Vagina (tissue), 2 donors: ENCODE measurements around the gene DKK3.

Source experiments
- POLR2A ChIP-seq, 2 donors: fragments of 450-650 bp; IDR thresholded peaks; one replicate each; pipeline ENCODE4 v1.6.1; 2017; ENCODE audit warnings: antibody characterized with exemption in 2 of 2, mild to moderate bottlenecking in 2 of 2, moderate library complexity in 2 of 2
- POLR2AphosphoS5 ChIP-seq, 2 donors: sonication (generic); formaldehyde crosslinking; IDR thresholded peaks; one replicate each; pipeline ENCODE4 v1.9.0; 2017; ENCODE audit warnings: antibody characterized with exemption in 2 of 2, mild to moderate bottlenecking in 2 of 2, low read depth in 1 of 2; ENCODE audit not compliant: insufficient read depth in 1 of 2
- TF ChIP-seq, protein P1 (sequence below), 3 experiments: fragments of 450-650 bp in 2 of 3; fragments of 200-600 bp in 1 of 3; sonication (generic) in 1 of 3; IDR thresholded peaks; one replicate each; pipeline ENCODE4 v1.5.1; 2017 to 2019; ENCODE audit warnings: antibody characterized with exemption in 3 of 3, mild to moderate bottlenecking in 2 of 3, moderate library complexity in 2 of 3

DNA sequence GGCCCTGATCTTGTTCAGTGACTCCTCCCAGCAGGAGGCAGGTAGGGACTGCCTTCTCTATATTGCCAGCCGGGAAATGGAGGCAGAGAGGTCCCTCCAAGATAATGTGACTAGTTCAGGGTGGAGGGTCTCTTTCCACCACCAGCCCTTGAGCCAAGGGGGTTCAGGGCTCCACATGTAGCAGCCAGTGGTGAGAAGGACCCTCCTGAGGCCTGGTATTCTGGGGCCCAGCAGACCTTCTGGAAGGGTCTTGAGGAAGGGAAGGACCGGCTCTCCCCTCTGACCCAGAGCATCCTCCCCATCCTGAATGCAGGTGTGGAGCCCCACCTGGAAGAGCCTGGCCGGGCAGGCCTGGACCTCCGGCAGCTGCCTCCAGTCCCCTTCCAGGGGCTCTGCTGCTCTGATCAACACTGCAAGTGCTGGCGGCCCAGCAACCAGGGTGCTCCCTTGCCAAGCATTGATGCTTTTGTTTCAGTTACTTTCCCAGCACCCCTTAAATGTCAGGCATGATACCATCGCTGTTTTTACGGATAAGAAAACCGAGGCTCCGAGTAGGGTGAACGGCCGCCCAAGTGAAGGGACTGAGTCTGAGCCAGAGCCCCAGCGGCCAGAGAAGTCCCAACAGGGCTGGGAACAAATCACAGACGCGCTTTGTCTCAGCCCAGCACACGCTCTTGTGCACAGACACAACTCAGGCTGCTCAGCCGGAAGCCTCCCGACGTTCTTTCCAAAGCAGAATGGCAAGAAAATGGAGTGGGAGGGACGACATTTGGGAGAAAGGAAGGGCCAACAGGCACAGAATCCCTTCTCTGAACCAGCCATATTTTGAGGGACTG is 38.8 kb downstream of the DKK3 start:
- TF ChIP-seq, protein P1, sequence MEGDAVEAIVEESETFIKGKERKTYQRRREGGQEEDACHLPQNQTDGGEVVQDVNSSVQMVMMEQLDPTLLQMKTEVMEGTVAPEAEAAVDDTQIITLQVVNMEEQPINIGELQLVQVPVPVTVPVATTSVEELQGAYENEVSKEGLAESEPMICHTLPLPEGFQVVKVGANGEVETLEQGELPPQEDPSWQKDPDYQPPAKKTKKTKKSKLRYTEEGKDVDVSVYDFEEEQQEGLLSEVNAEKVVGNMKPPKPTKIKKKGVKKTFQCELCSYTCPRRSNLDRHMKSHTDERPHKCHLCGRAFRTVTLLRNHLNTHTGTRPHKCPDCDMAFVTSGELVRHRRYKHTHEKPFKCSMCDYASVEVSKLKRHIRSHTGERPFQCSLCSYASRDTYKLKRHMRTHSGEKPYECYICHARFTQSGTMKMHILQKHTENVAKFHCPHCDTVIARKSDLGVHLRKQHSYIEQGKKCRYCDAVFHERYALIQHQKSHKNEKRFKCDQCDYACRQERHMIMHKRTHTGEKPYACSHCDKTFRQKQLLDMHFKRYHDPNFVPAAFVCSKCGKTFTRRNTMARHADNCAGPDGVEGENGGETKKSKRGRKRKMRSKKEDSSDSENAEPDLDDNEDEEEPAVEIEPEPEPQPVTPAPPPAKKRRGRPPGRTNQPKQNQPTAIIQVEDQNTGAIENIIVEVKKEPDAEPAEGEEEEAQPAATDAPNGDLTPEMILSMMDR (IDR thresholded peaks at IDR 0.05): no peak
- no peak for TF ChIP-seq POLR2A (IDR thresholded peaks at IDR 0.05)
- no peak for TF ChIP-seq POLR2AphosphoS5 (IDR thresholded peaks at IDR 0.05; ENCODE audit: insufficient read depth in 1 of 2, low read depth in 1 of 2)
